SK-N-SH (cell line): ENCODE data around the gene ILK. TPM values are rescaled to one million over a fixed set of nuclear protein-coding genes. Genes with fewer than 3 reads are reported as not detected.

Source experiments
- CTCF ChIA-PET: fragments of 300-600, 350-600 bp; formaldehyde crosslinking; extraction: SDS; loops from one replicate; lab custom pipeline; 2021; lab: Yijun Ruan, JAX
- POLR2A ChIA-PET: fragments of 350-600 bp; sonication (Branson Sonifier 250); formaldehyde crosslinking; extraction: SDS; loops from one replicate; lab custom pipeline; 2020; ENCODE audit warnings: antibody characterized with exemption, inconsistent platforms; lab: Yijun Ruan, JAX
- DNase-seq: peaks from one replicate; pipeline ENCODE4 v3.0.0; 2012
- H2AFZ ChIP-seq: fragments of 200-600 bp; sonication (generic); 2 replicates; pipeline ENCODE4 v1.8.1; 2016; ENCODE audit warnings: antibody characterized with exemption, mild to moderate bottlenecking, low read depth
- H3F3A ChIP-seq: fragments of 200-600 bp; sonication (generic); replicated peaks from 2 replicates; pipeline ENCODE3; 2016; ENCODE audit warnings: antibody characterized with exemption, mild to moderate bottlenecking; ENCODE audit not compliant: insufficient read depth
- H3K27ac ChIP-seq, 2 experiments: fragments of 200-500 bp in 1 of 2; fragments of 200-600 bp in 1 of 2; sonication (Bioruptor generic) in 1 of 2; sonication (generic), shearing (Covaris generic) in 1 of 2; 2 replicates each; pipeline versions ENCODE4 v1.5.1 to v1.6.1; 2014 to 2016; ENCODE audit warnings: low read depth in 2 of 2, inconsistent platforms in 1 of 2, low read length in 1 of 2, mild to moderate bottlenecking in 1 of 2, mixed read lengths in 1 of 2
- H3K27me3 ChIP-seq: fragments of 200-600 bp; sonication (generic), shearing (Covaris generic); 2 replicates; pipeline ENCODE4 v1.6.1; 2016; ENCODE audit warnings: mixed run types; ENCODE audit not compliant: insufficient read depth
- H3K36me3 ChIP-seq, 2 experiments: fragments of 200-500 bp in 1 of 2; fragments of 200-600 bp in 1 of 2; sonication (Bioruptor generic) in 1 of 2; sonication (generic) in 1 of 2; replicated peaks in 1 of 2; 2 replicates each; pipeline versions ENCODE3 to v1.5.1; 2014 to 2016; ENCODE audit warnings: low read length in 1 of 2, mild to moderate bottlenecking in 1 of 2; ENCODE audit not compliant: insufficient read depth in 2 of 2, control insufficient read depth in 1 of 2
- H3K4me1 ChIP-seq, 2 experiments: fragments of 200-500 bp in 1 of 2; fragments of 200-600 bp in 1 of 2; sonication (Bioruptor generic) in 1 of 2; sonication (generic), shearing (Covaris generic) in 1 of 2; 2 replicates each; pipeline versions ENCODE4 v1.5.1 to v1.6.1; 2014 to 2016; ENCODE audit warnings: low read depth in 1 of 2, low read length in 1 of 2, mixed run types in 1 of 2; ENCODE audit not compliant: insufficient read depth in 2 of 2, control insufficient read depth in 1 of 2
- H3K4me2 ChIP-seq: fragments of 200-600 bp; sonication (generic), shearing (Covaris generic); 2 replicates; pipeline ENCODE4 v1.6.1; 2017; ENCODE audit warnings: mixed run types
- H3K4me3 ChIP-seq, 2 experiments: fragments of 200-500 bp in 1 of 2; fragments of 200-600 bp in 1 of 2; sonication (Bioruptor generic) in 1 of 2; sonication (generic), shearing (Covaris generic) in 1 of 2; 2 replicates each; pipeline versions ENCODE4 v1.5.1 to v1.8.1; 2014 to 2016; ENCODE audit warnings: low read depth in 2 of 2, inconsistent platforms in 1 of 2, low read length in 1 of 2, mild to moderate bottlenecking in 1 of 2, mixed read lengths in 1 of 2, moderate library complexity in 1 of 2
- H3K79me2 ChIP-seq: fragments of 200-600 bp; sonication (generic); 2 replicates; pipeline ENCODE4 v1.8.1; 2017; ENCODE audit warnings: mild to moderate bottlenecking; ENCODE audit not compliant: insufficient read depth
- H3K9ac ChIP-seq: fragments of 200-600 bp; sonication (generic); 2 replicates; pipeline ENCODE4 v1.6.1; 2017; ENCODE audit warnings: mixed run types
- H3K9me2 ChIP-seq: fragments of 200-600 bp; sonication (generic); 2 replicates; pipeline ENCODE4 v1.6.1; 2017; ENCODE audit warnings: mixed run types
- H3K9me3 ChIP-seq: fragments of 200-600 bp; sonication (generic); 2 replicates; pipeline ENCODE4 v1.6.1; 2017; ENCODE audit warnings: mixed run types, mild to moderate bottlenecking, moderate library complexity
- H4K20me1 ChIP-seq: fragments of 200-600 bp; sonication (generic); 2 replicates; pipeline ENCODE4 v1.6.1; 2017; ENCODE audit warnings: mild to moderate bottlenecking, mixed run types; ENCODE audit not compliant: insufficient read depth
- ELF1 ChIP-seq: IDR thresholded peaks from 2 replicates; pipeline ENCODE4 v1.4.0; 2012
- FOSL2 ChIP-seq: IDR thresholded peaks from 2 replicates; pipeline ENCODE4 v1.4.0; 2012; ENCODE audit warnings: low read depth, mild to moderate bottlenecking, moderate library complexity, borderline replicate concordance
- FOXJ3 ChIP-seq: sonication (generic); formaldehyde crosslinking; IDR thresholded peaks from 2 replicates; pipeline ENCODE4 v1.5.1; 2020; ENCODE audit warnings: mild to moderate bottlenecking, missing genetic modification reagents
- JUND ChIP-seq: IDR thresholded peaks from 2 replicates; pipeline ENCODE4 v1.4.0; 2012
- RXRA ChIP-seq: IDR thresholded peaks from 2 replicates; pipeline ENCODE4 v1.4.0; 2012; ENCODE audit warnings: low read depth, mild to moderate bottlenecking, borderline replicate concordance
- SIN3A ChIP-seq: IDR thresholded peaks from 2 replicates; pipeline ENCODE4 v1.6.1; 2012; ENCODE audit warnings: low read depth, mild to moderate bottlenecking, low read length, moderate library complexity, borderline replicate concordance
- SMC3 ChIP-seq: IDR thresholded peaks from 2 replicates; pipeline ENCODE4 v1.6.1; 2012; ENCODE audit warnings: low read depth, low read length, improper control_type of control experiment
- TAF1 ChIP-seq: IDR thresholded peaks from 2 replicates; pipeline ENCODE4 v1.6.1; 2012; ENCODE audit warnings: low read depth, mild to moderate bottlenecking, low read length, moderate library complexity, borderline replicate concordance
- USF2 ChIP-seq: fragments of 150-350 bp; IDR thresholded peaks from 2 replicates; pipeline ENCODE4 v1.6.1; 2017; ENCODE audit warnings: antibody characterized with exemption, low read length, low read depth, borderline replicate concordance
- ZBTB33 ChIP-seq: IDR thresholded peaks from 2 replicates; pipeline ENCODE4 v1.4.0; 2012; ENCODE audit warnings: low read depth, borderline replicate concordance
- WGBS: methylation state at CpG from one replicate; pipeline ENCODE4 v1.1.6; 2017; ENCODE audit warnings: low lambda C conversion rate; 5-methylcytosine and 5-hydroxymethylcytosine counted together
- polyA plus RNA-seq, 3 experiments: library from polyadenylated mRNA; depleted of rRNA; stranded (reverse); fragments of >200 nt; gene quantifications; 2 replicates each; pipeline ENCODE4 v1.2.3, GENCODE V29; 2012
- TF ChIP-seq, protein P1 (sequence below): fragments of 150-350 bp; IDR thresholded peaks from 2 replicates; pipeline ENCODE4 v1.6.1; 2016; ENCODE audit warnings: mild to moderate bottlenecking, low read depth, low read length
- TF ChIP-seq, protein P2 (sequence below): IDR thresholded peaks from 2 replicates; pipeline ENCODE4 v1.6.1; 2012; ENCODE audit warnings: mild to moderate bottlenecking, low read depth, low read length, moderate library complexity
- TF ChIP-seq, protein P3 (sequence below): fragments of 200-600 bp; sonication (generic); IDR thresholded peaks from 2 replicates; pipeline ENCODE4 v1.6.1; 2017; ENCODE audit warnings: antibody characterized with exemption, mild to moderate bottlenecking, moderate library complexity
- TF ChIP-seq, protein P4 (sequence below): IDR thresholded peaks from 2 replicates; pipeline ENCODE4 v1.4.0; 2012; ENCODE audit warnings: low read depth

ILK gene
- polyA plus RNA-seq, 1 of the 3 experiments (the other 2 are of a cell fraction), result 241 TPM

GRCh38 chr11:6633422-6634408 is 30.1 kb downstream of the ILK start:
- POLR2A ChIA-PET, result no interaction called here
- Histone ChIP-seq H3K4me2 (no peak overlapping the region), H3K9ac (no peak overlapping the region), H3F3A (no peaks in the 10 kb centered on the region), H3K9me3 (no peaks in the 10 kb centered on the region), H3K27me3 (no peaks in the 10 kb centered on the region), H2AFZ (no peak overlapping the region), H3K79me2 (no peaks in the 10 kb centered on the region)
- TF ChIP-seq FOSL2 (no peak), SIN3A (no peak), TAF1 (no peak)
- TF ChIP-seq, protein P1, sequence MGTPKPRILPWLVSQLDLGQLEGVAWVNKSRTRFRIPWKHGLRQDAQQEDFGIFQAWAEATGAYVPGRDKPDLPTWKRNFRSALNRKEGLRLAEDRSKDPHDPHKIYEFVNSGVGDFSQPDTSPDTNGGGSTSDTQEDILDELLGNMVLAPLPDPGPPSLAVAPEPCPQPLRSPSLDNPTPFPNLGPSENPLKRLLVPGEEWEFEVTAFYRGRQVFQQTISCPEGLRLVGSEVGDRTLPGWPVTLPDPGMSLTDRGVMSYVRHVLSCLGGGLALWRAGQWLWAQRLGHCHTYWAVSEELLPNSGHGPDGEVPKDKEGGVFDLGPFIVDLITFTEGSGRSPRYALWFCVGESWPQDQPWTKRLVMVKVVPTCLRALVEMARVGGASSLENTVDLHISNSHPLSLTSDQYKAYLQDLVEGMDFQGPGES, result no peak
- TF ChIP-seq, protein P2, sequence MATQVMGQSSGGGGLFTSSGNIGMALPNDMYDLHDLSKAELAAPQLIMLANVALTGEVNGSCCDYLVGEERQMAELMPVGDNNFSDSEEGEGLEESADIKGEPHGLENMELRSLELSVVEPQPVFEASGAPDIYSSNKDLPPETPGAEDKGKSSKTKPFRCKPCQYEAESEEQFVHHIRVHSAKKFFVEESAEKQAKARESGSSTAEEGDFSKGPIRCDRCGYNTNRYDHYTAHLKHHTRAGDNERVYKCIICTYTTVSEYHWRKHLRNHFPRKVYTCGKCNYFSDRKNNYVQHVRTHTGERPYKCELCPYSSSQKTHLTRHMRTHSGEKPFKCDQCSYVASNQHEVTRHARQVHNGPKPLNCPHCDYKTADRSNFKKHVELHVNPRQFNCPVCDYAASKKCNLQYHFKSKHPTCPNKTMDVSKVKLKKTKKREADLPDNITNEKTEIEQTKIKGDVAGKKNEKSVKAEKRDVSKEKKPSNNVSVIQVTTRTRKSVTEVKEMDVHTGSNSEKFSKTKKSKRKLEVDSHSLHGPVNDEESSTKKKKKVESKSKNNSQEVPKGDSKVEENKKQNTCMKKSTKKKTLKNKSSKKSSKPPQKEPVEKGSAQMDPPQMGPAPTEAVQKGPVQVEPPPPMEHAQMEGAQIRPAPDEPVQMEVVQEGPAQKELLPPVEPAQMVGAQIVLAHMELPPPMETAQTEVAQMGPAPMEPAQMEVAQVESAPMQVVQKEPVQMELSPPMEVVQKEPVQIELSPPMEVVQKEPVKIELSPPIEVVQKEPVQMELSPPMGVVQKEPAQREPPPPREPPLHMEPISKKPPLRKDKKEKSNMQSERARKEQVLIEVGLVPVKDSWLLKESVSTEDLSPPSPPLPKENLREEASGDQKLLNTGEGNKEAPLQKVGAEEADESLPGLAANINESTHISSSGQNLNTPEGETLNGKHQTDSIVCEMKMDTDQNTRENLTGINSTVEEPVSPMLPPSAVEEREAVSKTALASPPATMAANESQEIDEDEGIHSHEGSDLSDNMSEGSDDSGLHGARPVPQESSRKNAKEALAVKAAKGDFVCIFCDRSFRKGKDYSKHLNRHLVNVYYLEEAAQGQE, result no peak
- TF ChIP-seq, all 33 proteins: peak for 0
- DNase-seq, result no peak
- H4K20me1 ChIP-seq, result no peaks in the 10 kb centered on the region
- CTCF ChIA-PET, result interaction anchor here (1.8 kb wide), 1 partner anchor 103 kb away, joined by 6 read pairs; no protein-coding TSS in a partner anchor
- H3K36me3 ChIP-seq, result peaks cover 0 to 16% of the 10 kb centered on the region in 2 experiments
- no peak overlapping the region for H3K27ac ChIP-seq
- no peaks in the 10 kb centered on the region for H3K9me2 ChIP-seq
- WGBS, result 91% methylated on average over 14 of the region's 16 CpGs
- no peak overlapping the region for H3K4me3 ChIP-seq
- peaks cover 0 to 9% of the 10 kb centered on the region in 2 experiments; a peak in 1 of 4 replicates for H3K4me1 ChIP-seq

- no peak overlapping the region for H3K27ac ChIP-seq
- 58% methylated on average over 1 of the region's 1 CpG for WGBS
- TF ChIP-seq ELF1 (no peak), SMC3 (no peak), USF2 (no peak), JUND (no peak), RXRA (no peak), ZBTB33 (no peak), FOXJ3 (CRISPR knock-in tag) (no peak)
- TF ChIP-seq, protein P3, sequence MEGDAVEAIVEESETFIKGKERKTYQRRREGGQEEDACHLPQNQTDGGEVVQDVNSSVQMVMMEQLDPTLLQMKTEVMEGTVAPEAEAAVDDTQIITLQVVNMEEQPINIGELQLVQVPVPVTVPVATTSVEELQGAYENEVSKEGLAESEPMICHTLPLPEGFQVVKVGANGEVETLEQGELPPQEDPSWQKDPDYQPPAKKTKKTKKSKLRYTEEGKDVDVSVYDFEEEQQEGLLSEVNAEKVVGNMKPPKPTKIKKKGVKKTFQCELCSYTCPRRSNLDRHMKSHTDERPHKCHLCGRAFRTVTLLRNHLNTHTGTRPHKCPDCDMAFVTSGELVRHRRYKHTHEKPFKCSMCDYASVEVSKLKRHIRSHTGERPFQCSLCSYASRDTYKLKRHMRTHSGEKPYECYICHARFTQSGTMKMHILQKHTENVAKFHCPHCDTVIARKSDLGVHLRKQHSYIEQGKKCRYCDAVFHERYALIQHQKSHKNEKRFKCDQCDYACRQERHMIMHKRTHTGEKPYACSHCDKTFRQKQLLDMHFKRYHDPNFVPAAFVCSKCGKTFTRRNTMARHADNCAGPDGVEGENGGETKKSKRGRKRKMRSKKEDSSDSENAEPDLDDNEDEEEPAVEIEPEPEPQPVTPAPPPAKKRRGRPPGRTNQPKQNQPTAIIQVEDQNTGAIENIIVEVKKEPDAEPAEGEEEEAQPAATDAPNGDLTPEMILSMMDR, result no peak
- TF ChIP-seq, protein P4, sequence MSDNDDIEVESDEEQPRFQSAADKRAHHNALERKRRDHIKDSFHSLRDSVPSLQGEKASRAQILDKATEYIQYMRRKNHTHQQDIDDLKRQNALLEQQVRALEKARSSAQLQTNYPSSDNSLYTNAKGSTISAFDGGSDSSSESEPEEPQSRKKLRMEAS, result no peak
Measured at GRCh38 chr11:6634534-6634933, 31.0 kb downstream of the ILK start.

More at GRCh38 chr11:6634534-6634933, 31.0 kb downstream of the ILK start:
- Histone ChIP-seq H3K9me3 (no peaks in the 10 kb centered on the region), H4K20me1 (no peaks in the 10 kb centered on the region), H3K9ac (no peak overlapping the region), H3K9me2 (no peaks in the 10 kb centered on the region), H3K27me3 (no peaks in the 10 kb centered on the region), H3K4me2 (no peak overlapping the region), H3F3A (no peaks in the 10 kb centered on the region), H3K36me3 (peaks cover 0 to 9% of the 10 kb centered on the region in 2 experiments), H3K4me1 (peaks cover 0 to 13% of the 10 kb centered on the region in 2 experiments; a peak in 1 of 4 replicates), H3K79me2 (no peaks in the 10 kb centered on the region), H3K4me3 (no peak overlapping the region), H2AFZ (no peak overlapping the region)
- DNase-seq, result no peak
- POLR2A ChIA-PET, result no interaction called here
- CTCF ChIA-PET, result interaction anchor here (1.8 kb wide), 1 partner anchor 103 kb away, joined by 6 read pairs; no protein-coding TSS in a partner anchor
